Measurements from ENCODE around the gene CACNA1E.
A peak's percentile ranks its signal among the peaks of the same experiment; 100 is the strongest.

Gene CACNA1E

GRCh38 chr1:181475580-181475979, 7.7 kb upstream of the CACNA1E start:
- no peak overlapping the region for H2AFZ ChIP-seq
- TF ChIP-seq, protein P1, sequence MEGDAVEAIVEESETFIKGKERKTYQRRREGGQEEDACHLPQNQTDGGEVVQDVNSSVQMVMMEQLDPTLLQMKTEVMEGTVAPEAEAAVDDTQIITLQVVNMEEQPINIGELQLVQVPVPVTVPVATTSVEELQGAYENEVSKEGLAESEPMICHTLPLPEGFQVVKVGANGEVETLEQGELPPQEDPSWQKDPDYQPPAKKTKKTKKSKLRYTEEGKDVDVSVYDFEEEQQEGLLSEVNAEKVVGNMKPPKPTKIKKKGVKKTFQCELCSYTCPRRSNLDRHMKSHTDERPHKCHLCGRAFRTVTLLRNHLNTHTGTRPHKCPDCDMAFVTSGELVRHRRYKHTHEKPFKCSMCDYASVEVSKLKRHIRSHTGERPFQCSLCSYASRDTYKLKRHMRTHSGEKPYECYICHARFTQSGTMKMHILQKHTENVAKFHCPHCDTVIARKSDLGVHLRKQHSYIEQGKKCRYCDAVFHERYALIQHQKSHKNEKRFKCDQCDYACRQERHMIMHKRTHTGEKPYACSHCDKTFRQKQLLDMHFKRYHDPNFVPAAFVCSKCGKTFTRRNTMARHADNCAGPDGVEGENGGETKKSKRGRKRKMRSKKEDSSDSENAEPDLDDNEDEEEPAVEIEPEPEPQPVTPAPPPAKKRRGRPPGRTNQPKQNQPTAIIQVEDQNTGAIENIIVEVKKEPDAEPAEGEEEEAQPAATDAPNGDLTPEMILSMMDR (IDR thresholded peaks at IDR 0.05) = no peak
- no peaks in the 10 kb centered on the region for H3K36me3 ChIP-seq (ENCODE audit: control insufficient read depth, insufficient read depth, low read length)
- no peaks in the 10 kb centered on the region for H3K9me3 ChIP-seq (ENCODE audit: control insufficient read depth, low read length)
- no peak overlapping the region for H3K27ac ChIP-seq
- H3K4me2 ChIP-seq (ENCODE audit: low read length) = no peak overlapping the region
- no peak overlapping the region for H3K9ac ChIP-seq
- no peaks in the 10 kb centered on the region for H3K27me3 ChIP-seq (ENCODE audit: control insufficient read depth, insufficient read depth, low read length)
- H3K4me3 ChIP-seq (ENCODE audit: low read depth, low read length) = no peak overlapping the region
- no peaks in the 10 kb centered on the region for H3K79me2 ChIP-seq
- no peaks in the 10 kb centered on the region for H3K4me1 ChIP-seq

GRCh38 chr1:181476581-181476980, 6.7 kb upstream of the CACNA1E start:
- no peak overlapping the region for H3K27ac ChIP-seq
- H3K9me3 ChIP-seq (ENCODE audit: control insufficient read depth, low read length) = no peaks in the 10 kb centered on the region
- no peak overlapping the region for H3K4me3 ChIP-seq (ENCODE audit: low read depth, low read length)
- H3K27me3 ChIP-seq (ENCODE audit: control insufficient read depth, insufficient read depth, low read length) = no peaks in the 10 kb centered on the region
- no peak overlapping the region for H2AFZ ChIP-seq
- no peaks in the 10 kb centered on the region for H3K4me1 ChIP-seq
- H3K79me2 ChIP-seq = no peaks in the 10 kb centered on the region
- no peak overlapping the region for H3K4me2 ChIP-seq (ENCODE audit: low read length)
- TF ChIP-seq, protein P1 (IDR thresholded peaks at IDR 0.05) = no peak
- no peaks in the 10 kb centered on the region for H3K36me3 ChIP-seq (ENCODE audit: control insufficient read depth, insufficient read depth, low read length)
- H3K9ac ChIP-seq = no peak overlapping the region

DNA sequence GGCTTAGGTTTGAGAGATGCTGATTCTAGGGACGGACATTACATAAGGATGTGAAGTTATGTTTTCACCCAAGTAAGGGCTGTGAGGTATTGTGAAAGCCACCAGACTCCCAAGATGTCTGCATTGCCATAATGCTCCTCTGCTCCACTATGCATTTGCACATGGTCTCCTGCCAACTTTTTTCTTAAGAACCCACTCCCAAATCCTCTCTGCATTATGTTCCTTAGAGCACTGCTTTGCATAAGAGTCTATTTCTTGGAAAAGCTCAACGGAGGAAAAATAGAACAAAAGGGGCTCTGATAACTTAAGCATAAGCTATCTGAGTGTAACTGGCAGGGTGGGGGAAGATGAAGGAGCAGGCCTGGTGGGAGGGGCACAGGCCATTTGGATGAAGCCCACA, 5.0 kb upstream of the CACNA1E start:
- Histone ChIP-seq H3K36me3 (ENCODE audit: control insufficient read depth, insufficient read depth, low read length) (no peaks in the 10 kb centered on the region), H3K79me2 (no peaks in the 10 kb centered on the region), H3K4me2 (ENCODE audit: low read length) (no peak overlapping the region), H3K9me3 (ENCODE audit: control insufficient read depth, low read length) (no peaks in the 10 kb centered on the region), H3K9ac (no peak overlapping the region), H2AFZ (no peak overlapping the region), H3K27ac (no peak overlapping the region), H3K4me1 (no peaks in the 10 kb centered on the region), H3K27me3 (ENCODE audit: control insufficient read depth, insufficient read depth, low read length) (no peaks in the 10 kb centered on the region), H3K4me3 (ENCODE audit: low read depth, low read length) (no peak overlapping the region)
- TF ChIP-seq, protein P1 (IDR thresholded peaks at IDR 0.05) = no peak

GRCh38 chr1:181479137-181479745, 4.1 kb upstream of the CACNA1E start:
- no peaks in the 10 kb centered on the region for H3K79me2 ChIP-seq
- H3K4me3 ChIP-seq (ENCODE audit: low read depth, low read length) = no peak overlapping the region
- H2AFZ ChIP-seq = no peak overlapping the region
- no peaks in the 10 kb centered on the region for H3K4me1 ChIP-seq
- no peaks in the 10 kb centered on the region for H3K36me3 ChIP-seq (ENCODE audit: control insufficient read depth, insufficient read depth, low read length)
- no peaks in the 10 kb centered on the region for H3K27me3 ChIP-seq (ENCODE audit: control insufficient read depth, insufficient read depth, low read length)
- no peak overlapping the region for H3K9ac ChIP-seq
- TF ChIP-seq, protein P1 (IDR thresholded peaks at IDR 0.05) = peak; percentile 35
- H3K27ac ChIP-seq = no peak overlapping the region
- H3K4me2 ChIP-seq (ENCODE audit: low read length) = no peak overlapping the region
- H3K9me3 ChIP-seq (ENCODE audit: control insufficient read depth, low read length) = no peaks in the 10 kb centered on the region

GRCh38 chr1:181482001-181482430, 1.3 kb upstream of the CACNA1E start:
- TF ChIP-seq, protein P1 (IDR thresholded peaks at IDR 0.05) = no peak
- Histone ChIP-seq H2AFZ (no peak overlapping the region), H3K27me3 (ENCODE audit: control insufficient read depth, insufficient read depth, low read length) (no peaks in the 10 kb centered on the region), H3K79me2 (no peaks in the 10 kb centered on the region), H3K4me1 (no peaks in the 10 kb centered on the region), H3K4me3 (ENCODE audit: low read depth, low read length) (no peak overlapping the region), H3K9me3 (ENCODE audit: control insufficient read depth, low read length) (no peaks in the 10 kb centered on the region), H3K4me2 (ENCODE audit: low read length) (no peak overlapping the region), H3K36me3 (ENCODE audit: control insufficient read depth, insufficient read depth, low read length) (no peaks in the 10 kb centered on the region), H3K9ac (no peak overlapping the region), H3K27ac (no peak overlapping the region)
